ENCODE measurements around the gene AFF4.
"Not testable (repeated sequence)": the region's sequence is repeated elsewhere in the genome, so short reads cannot be mapped to it uniquely, and the experiment has no call there.

AFF4 gene, protein sequence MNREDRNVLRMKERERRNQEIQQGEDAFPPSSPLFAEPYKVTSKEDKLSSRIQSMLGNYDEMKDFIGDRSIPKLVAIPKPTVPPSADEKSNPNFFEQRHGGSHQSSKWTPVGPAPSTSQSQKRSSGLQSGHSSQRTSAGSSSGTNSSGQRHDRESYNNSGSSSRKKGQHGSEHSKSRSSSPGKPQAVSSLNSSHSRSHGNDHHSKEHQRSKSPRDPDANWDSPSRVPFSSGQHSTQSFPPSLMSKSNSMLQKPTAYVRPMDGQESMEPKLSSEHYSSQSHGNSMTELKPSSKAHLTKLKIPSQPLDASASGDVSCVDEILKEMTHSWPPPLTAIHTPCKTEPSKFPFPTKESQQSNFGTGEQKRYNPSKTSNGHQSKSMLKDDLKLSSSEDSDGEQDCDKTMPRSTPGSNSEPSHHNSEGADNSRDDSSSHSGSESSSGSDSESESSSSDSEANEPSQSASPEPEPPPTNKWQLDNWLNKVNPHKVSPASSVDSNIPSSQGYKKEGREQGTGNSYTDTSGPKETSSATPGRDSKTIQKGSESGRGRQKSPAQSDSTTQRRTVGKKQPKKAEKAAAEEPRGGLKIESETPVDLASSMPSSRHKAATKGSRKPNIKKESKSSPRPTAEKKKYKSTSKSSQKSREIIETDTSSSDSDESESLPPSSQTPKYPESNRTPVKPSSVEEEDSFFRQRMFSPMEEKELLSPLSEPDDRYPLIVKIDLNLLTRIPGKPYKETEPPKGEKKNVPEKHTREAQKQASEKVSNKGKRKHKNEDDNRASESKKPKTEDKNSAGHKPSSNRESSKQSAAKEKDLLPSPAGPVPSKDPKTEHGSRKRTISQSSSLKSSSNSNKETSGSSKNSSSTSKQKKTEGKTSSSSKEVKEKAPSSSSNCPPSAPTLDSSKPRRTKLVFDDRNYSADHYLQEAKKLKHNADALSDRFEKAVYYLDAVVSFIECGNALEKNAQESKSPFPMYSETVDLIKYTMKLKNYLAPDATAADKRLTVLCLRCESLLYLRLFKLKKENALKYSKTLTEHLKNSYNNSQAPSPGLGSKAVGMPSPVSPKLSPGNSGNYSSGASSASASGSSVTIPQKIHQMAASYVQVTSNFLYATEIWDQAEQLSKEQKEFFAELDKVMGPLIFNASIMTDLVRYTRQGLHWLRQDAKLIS

DNA sequence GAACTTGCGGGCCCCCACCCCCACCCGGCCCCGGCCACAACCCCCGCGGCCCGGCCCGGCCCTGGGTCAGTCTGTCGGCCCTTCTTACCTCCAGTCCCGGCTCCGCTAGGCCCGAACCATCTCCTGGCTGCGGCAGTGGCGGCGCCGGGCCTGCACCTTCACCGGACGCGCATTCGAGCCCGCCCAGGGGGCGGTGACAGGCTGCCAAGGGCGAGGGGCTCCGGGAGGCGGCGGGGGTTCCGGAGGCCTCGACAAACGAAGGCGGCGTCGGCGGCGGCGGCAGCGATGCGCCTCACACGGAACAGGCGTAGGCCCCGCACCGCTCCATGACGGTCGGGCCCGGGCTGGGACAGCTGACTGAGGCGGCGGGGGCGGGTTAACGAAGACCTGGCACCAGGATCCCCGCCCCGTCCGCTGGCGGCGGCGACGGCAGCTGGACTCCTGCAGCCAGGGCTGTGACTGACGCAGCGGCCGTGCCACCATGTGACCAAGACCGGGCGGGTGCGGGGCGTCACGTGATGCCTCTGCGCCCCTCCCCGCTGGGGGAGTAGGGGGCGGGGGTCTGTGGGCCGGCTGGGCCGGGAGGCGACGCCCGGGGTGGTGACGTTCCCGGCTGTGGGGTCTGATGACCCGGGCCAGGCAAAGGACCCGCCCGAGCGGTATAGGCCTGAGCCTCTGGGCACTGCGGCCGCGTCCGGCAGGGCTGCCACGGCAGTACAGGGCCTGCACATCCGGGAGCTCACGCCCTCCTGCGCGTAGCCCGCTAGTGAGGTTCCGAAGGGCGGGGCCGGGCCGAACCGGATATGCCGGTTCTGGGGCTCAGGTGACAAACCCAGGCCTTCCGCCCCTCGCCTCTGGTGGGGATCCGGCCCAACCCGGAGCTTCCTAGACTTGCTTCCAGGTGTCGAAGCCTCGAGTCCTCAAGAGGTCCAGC lies at the start of gene AFF4:
Gene AFF4 (minus strand): TSS at position 464 of the 934 bp plus-strand sequence. CDS start 26,445 bp downstream, outside the sequence.
- no peak for DNase-seq

DNA sequence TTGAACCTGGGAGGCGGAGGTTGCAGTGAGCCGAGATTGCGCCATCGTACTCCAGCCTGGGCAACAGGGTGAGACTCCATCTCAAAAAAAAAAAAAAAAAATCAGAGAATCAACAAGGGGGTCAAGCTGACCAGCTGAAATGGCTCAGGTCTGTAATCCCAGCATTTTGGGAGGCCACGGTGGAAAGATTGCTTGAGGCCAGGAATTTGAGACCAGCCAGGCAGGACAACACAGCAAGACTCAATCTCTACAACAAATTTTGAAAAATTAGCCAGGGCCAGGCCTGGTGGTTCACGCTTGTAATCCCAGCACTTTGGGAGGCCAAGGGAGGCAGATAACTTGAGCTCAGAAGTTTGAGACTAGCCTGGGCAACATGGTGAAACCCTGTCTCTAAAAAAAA lies 45.0 kb upstream of the AFF4 start:
- not testable (repeated sequence) for DNase-seq

DNA sequence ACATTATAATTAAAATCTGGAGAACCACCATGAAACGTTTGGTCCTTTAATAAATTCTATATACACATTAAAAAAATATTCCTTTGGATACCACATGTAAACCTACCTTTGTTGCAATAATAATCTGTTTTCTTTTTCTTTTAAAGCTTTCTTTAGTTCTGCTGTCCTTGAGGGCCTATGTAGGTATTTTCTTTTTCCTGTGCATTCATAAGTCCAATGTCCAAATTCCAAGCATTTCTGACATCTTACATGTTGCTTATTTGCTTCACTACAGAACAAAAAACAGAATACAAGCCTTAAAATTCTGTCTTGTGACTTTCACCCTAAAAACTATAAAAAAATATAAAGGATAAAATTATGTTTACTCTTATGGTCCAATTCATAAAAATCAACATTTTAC lies 43.2 kb upstream of the AFF4 start:
- DNase-seq, result no peak

DNA sequence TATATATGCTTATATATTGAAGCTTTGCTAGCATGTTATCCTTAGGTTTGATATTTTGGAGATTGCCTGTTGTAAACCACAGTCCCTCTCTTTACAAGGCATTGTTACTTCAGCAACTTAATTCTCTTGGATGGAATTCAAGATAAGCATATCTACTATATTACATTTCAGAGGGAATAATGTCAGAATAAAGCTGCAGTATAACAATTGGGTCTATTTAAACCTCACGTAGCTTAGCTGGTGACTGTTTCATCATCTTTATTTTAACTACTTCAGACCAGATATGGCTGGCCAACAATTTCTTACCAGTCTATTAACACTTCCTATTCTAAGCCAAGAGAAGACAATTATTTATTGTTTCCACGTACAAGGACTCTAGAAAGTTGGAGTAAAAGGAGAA lies 35.8 kb upstream of the AFF4 start:
- DNase-seq, result no peak

DNA sequence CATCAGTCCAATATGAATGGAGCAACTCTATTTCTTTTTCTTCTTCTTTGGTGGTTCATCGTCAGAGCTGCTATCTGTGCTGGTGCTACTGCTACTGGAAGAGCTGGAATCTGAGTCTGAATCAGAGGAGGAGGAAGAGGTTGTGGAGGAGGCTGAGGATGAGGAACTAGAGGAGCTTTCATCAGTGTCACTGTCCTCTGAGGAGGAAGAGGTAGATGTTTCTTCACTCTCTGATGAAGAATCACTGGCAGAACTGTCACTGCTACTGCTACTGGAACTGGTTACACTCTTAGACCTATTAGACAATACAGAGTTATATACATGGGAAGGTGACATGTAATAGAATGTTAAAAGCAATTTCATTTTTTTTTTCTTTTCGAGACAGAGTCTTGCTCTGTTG lies 35.1 kb upstream of the AFF4 start:
- no peak for DNase-seq

DNA sequence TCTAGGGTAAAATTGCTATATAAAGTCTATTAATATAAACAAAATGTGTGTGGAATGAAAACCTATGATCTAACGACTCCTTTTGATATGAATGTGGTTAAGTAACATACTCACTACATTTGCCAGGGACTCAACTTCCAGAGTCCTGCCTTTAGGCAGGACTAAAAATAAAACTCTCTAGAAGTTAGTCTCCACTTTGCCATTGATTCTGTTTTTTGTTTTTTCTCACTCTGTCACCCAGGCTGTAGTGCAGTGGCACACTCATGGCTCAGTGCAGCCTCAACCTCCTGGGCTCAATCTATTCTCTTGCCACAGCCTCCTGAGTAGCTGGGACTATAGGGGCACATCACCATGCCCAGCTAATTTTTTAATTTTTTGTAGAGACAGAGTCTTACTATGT lies 32.9 kb upstream of the AFF4 start:
- no peak for DNase-seq

DNA sequence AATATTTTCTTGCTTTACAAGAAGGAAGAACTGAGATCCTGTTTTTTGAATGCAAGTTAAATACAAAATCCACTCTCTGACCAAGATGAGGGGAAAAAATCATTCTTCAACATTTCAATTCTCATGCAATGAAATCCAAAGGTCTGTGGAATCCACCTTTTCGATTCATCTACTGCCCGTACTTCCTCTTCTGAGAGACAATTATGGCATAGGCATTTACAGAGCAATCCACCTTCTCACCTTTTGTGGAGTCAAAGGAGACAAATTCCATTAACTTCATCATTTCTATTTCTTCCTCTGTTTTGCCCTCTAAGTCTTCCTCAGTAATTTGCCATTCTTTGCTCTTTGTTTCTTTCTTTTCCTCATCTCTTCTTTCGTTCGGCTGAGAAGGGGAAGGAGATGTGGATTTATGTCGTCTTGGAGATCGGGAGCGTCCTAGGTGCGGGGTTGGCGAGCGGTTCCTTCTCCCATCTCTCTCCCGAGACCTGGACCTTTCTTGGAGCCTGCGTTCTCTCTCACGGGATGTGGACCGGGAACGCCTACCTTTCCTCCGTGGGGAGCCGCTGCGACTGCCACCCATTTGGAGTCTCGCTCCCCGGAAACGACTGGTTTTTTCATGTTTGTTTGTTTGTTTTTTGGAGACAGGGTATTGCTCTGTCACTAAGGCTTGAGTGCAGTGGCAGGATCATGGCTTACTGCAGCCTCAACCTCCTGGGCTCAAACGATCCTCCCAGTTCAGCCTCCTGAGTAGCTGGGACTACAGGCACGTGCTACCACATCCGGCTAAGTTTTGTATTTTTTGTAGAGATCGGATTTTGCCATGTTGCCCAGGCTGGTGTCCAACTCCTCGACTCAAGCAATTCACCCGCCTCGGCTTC lies 24.3 kb upstream of the AFF4 start:
- DNase-seq, result no peak

DNA sequence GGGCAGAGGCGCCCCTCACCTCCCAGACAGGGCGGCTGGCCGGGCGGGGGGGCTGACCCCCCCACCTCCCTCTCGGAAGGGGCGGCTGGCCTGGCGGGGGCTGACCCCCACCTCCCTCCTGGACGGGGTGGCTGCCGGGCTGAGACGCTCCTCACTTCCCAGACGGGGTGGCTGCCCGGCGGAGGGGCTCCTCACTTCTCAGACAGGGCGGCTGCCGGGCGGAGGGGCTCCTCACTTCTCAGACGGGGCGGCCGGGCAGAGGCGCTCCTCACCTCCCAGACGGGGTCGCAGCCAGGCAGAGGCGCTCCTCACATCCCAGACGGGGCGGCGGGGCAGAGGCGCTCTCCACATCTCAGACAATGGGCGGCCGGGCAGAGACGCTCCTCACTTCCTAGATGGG lies 19.5 kb upstream of the AFF4 start:
- DNase-seq, result not testable (repeated sequence)

DNA sequence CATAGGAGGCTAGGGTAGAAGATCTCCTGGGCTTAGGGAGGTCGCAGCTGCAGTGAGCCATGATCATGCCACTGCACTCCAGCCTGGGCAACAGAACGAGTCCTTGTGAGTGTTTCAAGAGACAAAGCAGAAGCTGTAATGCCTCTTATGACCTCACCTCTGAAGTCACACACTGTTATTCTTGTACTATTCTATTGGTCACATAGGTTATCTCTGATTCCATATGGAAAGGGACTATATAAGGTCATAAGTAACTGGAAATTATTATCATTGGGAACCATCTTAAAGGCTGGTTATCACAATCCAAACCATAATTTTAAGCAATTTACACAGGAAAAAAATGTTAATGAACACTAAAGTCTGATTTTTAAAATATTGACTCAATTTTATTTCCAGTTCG lies 17.9 kb upstream of the AFF4 start:
- DNase-seq, result no peak

DNA sequence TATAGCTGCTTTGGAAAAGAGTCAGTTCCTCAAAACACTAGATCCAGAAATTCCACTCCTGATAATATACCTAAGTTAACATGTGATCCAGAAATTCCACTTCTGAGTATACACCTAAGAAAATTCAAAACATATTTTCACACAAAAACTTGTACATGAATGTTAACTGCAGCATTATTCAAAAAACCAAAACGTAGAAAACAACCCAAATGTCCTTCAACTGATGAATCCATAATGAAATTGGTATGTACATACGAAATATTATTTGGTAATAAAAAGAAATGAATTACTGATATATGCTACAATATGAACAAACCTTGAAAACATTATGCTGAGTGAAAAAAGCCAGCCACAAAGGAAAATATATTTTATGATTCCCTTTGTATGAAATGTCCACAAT lies 16.5 kb upstream of the AFF4 start:
- DNase-seq, result no peak

DNA sequence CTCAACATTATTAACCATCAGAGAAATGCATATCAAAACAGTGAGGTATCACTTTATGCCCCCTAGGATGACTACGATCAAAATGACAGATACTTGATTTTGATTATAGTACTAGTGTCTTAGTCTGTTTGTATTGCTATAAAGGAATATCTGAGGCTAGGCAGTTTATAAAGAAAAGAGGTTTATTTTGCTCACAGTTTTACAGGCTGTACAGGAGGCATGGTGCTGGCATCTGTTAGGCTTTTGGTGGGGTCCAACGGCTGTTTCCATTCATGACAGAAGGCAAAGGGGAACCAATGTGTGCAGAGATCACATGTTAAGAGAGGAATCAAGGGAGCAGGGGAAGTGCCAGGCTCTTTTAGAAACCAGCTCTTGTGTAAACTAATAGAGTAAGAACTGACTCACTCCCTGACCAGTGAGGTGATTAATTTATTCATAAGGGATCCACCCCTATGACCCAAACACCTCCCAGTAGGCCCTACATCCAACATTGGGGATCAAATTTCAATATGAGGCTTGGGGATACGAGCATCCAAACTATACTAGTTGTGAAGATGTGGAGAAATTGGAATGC lies 16.0 kb upstream of the AFF4 start:
- peak; percentile 38 for DNase-seq

DNA sequence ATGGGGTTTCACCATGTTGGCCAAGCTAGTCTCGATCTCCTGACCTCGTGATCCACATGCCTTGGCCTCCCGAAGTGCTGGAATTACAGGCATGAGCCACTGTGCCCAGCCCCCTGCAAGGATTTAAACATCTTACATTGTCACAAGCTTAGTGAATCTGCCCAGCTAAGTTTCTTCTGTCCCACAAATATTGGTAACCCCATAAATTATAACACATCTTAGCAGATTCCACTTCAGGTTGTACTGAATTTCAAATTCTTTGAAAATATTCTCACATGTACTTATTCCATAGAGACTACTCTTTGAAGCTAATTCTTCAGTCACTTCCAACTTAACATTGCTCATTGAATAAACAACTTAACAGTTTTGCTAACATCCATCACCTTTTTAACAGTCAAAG lies 13.4 kb upstream of the AFF4 start:
- no peak for DNase-seq

DNA sequence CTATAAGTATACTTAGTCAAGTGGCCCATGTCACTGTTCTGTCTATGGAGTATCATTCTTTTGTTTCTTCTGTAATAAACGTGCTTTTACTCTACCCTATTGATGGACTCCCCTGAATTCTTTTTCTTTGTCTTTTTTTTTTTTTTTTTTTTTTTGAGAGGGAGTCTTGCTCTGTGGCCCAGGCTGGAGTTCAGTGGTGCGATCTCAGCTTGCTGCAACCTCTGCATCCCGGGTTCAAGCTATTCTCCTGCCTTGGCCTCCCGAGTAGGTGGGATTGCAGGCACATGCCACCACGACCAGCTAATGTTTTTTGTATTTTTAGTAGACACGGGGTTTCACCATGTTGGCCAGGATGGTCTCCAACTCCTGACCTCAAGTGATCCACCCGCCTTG lies 9.0 kb upstream of the AFF4 start:
- not testable (repeated sequence) for DNase-seq

DNA sequence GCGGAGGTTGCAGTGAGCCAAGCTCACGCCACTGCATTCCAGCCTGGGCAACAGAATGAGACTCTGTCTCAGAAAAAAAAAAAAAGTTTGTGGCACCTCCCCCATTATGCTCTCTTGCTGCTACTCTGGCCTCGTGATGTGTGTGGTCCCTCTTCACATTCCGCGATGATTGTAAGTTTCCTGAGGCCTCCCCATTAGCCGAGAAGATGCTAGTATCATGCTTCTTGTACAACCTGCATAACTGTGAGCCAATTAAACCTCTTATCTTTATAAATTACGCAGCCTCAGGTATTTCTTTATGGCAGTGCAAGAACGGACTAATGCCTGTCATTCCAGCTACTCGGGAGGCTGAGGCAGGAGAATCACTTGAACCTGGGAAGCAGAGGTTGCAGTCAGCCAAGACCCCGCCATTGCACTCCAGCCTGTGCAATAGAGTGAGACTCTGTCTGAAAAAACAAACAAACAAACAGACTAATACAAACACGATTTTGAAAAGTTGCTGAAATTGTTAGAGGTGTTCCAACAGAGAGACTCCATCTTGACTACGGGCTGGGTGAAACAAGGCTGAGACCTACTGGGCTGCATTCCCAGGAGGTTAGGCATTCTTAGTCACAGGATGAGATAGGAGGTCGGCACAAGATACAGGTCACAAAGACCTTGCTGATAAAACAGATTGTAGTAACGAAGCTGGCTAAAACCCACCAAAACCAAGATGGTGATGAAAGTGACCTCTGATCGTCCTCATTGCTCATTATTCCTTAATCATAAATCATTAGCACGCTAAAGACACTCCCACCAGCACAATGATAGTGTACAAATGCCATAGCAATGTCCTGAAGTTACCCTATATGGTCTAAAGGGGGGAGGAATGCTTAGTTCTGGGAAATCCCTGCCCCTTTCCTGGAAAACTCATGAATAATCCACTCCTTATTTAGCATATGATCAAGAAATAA lies 8.3 kb upstream of the AFF4 start:
- no peak for DNase-seq

DNA sequence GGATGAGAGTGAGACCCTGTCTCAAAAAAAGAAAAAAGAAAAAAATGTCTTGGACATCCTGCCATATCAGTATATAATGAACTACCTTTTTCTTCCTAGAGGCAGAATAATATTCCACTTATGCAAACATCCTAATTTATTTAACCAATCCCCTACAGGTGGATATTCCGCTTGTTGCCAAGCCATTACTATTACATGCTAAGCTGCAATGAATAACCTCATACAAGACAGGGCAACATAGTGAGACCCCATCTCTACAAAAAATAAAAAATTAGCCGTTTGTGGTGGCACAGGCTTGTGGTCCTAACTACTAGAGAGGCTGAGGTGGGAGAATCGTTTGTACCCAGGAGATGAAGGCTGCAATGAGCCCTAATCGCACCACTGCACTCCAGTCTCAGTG lies 1.7 kb upstream of the AFF4 start:
- DNase-seq, result no peak

DNA sequence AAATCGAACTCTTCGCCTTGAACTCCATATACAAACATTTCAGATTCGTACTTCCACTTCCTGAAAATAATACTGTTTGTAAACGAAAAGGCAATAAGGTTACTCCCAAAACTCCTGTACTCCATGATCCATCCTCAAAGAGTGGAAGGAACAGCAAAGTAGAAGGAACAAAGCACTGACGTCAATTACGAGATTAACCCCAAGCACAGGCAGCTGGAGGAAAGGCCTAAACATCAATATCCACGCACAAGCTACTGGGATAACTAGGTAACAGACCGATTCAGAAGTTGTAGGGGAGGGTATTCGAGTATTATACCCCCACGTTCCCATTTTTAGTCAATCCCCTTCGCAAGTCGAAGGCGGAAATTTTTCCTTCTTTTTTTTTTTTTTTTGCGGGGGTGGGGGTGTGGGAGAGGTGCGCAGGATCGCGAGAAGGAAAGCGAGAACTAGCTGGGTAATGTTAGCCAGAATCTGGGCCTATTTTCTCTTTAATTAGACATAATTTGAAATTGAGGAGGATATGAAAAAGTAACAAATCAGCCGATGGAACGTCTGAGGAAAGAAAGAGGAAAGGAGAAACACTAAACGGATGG lies 909 bp downstream of the AFF4 start:
- DNase-seq, result no peak

DNA sequence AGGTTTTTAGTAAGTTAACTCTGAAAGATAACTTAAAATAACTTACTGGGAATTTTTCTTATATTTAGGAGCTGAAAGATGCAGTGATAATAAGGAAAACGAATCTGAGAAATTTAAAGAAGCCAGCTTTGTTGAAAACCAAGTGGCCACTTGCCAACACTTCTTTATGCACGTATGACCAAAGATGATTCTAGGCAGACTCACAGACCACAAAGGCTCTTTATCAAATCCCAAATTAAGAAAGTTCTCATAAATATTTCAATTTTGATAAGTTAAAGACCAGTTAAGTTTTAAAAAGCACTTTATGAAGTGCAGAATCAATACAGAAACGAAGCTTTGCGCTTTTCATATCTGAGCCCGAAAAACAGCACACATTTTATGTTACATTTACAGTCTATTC lies 1.5 kb downstream of the AFF4 start:
- no peak for DNase-seq

DNA sequence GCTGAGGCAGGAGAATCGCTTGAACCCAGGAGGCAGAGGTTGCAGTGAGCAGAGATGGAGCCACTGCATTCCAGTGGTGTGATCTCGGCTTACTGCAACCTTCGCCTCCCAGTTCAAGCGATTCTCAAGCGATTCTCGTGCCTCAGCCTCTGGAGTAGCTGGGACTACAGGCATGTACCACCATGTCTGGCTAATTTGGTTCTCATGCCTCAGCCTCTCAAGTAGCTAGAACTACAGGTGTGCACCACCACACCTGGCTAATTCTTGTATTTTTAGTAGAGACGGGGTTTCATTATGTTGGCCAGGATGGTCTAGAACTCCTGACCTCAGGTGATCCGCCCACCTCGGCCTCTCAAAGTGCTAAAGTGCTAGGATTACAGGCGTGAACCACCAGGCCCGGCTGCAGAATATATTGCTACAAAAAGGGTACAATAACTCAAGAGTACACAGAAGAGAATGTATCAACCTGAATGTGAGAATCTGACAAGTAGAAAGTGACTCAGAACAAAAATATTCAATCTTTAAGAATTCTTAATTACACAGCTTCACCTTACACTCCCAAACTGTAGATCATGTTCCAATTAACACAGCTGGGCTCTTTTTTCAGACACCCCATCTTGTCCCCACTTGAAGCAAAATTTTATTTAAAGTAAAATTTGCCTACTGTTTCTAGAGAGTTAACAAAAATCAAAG lies 2.2 kb downstream of the AFF4 start:
- not testable (repeated sequence) for DNase-seq

Measured in SIG-M5 (cell line).